Neural cell (in vitro differentiated cells): ENCODE results near the gene VENTX. TPM values are rescaled to one million over a fixed set of nuclear protein-coding genes. Genes with fewer than 3 reads are reported as not detected.

Experiments
- H2AFZ ChIP-seq: fragments of 200-600, 300-800 bp; sonication (generic), shearing (Covaris generic); 2 replicates; pipeline ENCODE4 v1.6.0; 2014; ENCODE audit warnings: low read depth, mild to moderate bottlenecking, antibody characterized with exemption, low read length, moderate library complexity
- H3F3A ChIP-seq: fragments of 200-600 bp; shearing (Covaris generic); 2 replicates; pipeline ENCODE4 v1.6.1; 2016; ENCODE audit warnings: mild to moderate bottlenecking, moderate library complexity, mixed read lengths, antibody characterized with exemption, low read length; ENCODE audit not compliant: insufficient read depth, poor library complexity, severe bottlenecking
- H3K27ac ChIP-seq: fragments of 200-600, 300-800 bp; sonication (generic), shearing (Covaris generic); 2 replicates; pipeline ENCODE4 v1.5.1; 2014; ENCODE audit warnings: mild to moderate bottlenecking, low read length, moderate library complexity
- H3K27me3 ChIP-seq: fragments of 300-800, 200-600 bp; sonication (generic), shearing (Covaris generic); 2 replicates; pipeline ENCODE4 v1.6.0; 2014; ENCODE audit warnings: mild to moderate bottlenecking, low read depth, low read length, moderate library complexity; ENCODE audit not compliant: insufficient read depth
- H3K36me3 ChIP-seq: fragments of 300-800, 200-600 bp; sonication (generic), shearing (Covaris generic); 2 replicates; pipeline ENCODE4 v1.5.1; 2014; ENCODE audit warnings: mild to moderate bottlenecking, antibody characterized with exemption, low read length, moderate library complexity; ENCODE audit not compliant: insufficient read depth
- H3K4me2 ChIP-seq: fragments of 300-800, 200-600 bp; sonication (generic), shearing (Covaris generic); 2 replicates; pipeline ENCODE4 v1.6.0; 2014; ENCODE audit warnings: mild to moderate bottlenecking, low read length
- H3K4me3 ChIP-seq: fragments of 300-800, 200-600 bp; sonication (generic), shearing (Covaris generic); 2 replicates; pipeline ENCODE4 v1.5.1; 2014; ENCODE audit warnings: mild to moderate bottlenecking, low read length, moderate library complexity
- H3K79me2 ChIP-seq: fragments of 200-600 bp; shearing (Covaris generic); replicated peaks from 2 replicates; pipeline ENCODE4 v1.6.0; 2014; ENCODE audit warnings: mild to moderate bottlenecking, low read length, moderate library complexity; ENCODE audit not compliant: insufficient read depth
- H3K9ac ChIP-seq: fragments of 300-800, 200-600 bp; sonication (generic), shearing (Covaris generic); 2 replicates; pipeline ENCODE4 v1.6.1; 2016; ENCODE audit warnings: mild to moderate bottlenecking, low read length, mixed read lengths
- H3K9me2 ChIP-seq: fragments of 200-600 bp; shearing (Covaris generic); 2 replicates; pipeline ENCODE4 v1.6.1; 2016; ENCODE audit warnings: mild to moderate bottlenecking, low read length, mixed read lengths; ENCODE audit not compliant: insufficient read depth
- H3K9me3 ChIP-seq: fragments of 200-600, 300-800 bp; sonication (generic), shearing (Covaris generic); 2 replicates; pipeline ENCODE4 v1.6.1; 2016; ENCODE audit warnings: mild to moderate bottlenecking, mixed run types, low read length, moderate library complexity, mixed read lengths
- H4K20me1 ChIP-seq: fragments of 200-600 bp; shearing (Covaris generic); 2 replicates; pipeline ENCODE4 v1.6.1; 2016; ENCODE audit warnings: mild to moderate bottlenecking, mixed run types; ENCODE audit not compliant: insufficient read depth
- CTCF ChIP-seq: fragments of 450-650 bp; IDR thresholded peaks from 2 replicates; pipeline ENCODE4 v1.5.1; 2014; ENCODE audit warnings: antibody characterized with exemption, mild to moderate bottlenecking, moderate library complexity; ENCODE audit not compliant: poor library complexity, severe bottlenecking
- EP300 ChIP-seq: fragments of 450-650 bp; conservative IDR thresholded peaks from 2 replicates; pipeline ENCODE4 v1.6.1; 2014; ENCODE audit warnings: antibody characterized with exemption, mild to moderate bottlenecking, moderate library complexity; ENCODE audit not compliant: poor library complexity, severe bottlenecking
- EZH2 ChIP-seq: fragments of 200-600, 300-800 bp; shearing (Covaris generic), sonication (generic); IDR thresholded peaks from 2 replicates; pipeline ENCODE4 v1.6.1; 2014; ENCODE audit warnings: antibody characterized with exemption, low read length, borderline replicate concordance, mild to moderate bottlenecking; ENCODE audit not compliant: insufficient read depth, poor library complexity, severe bottlenecking
- MXI1 ChIP-seq: fragments of 450-650 bp; conservative IDR thresholded peaks from 2 replicates; pipeline ENCODE4 v1.6.1; 2014; ENCODE audit warnings: antibody characterized with exemption, mild to moderate bottlenecking; ENCODE audit not compliant: poor library complexity, severe bottlenecking
- POLR2AphosphoS5 ChIP-seq: IDR thresholded peaks from 2 replicates; pipeline ENCODE4 v1.6.1; 2012
- RAD21 ChIP-seq: fragments of 450-650 bp; conservative IDR thresholded peaks from 2 replicates; pipeline ENCODE4 v1.6.1; 2014; ENCODE audit warnings: antibody characterized with exemption, mild to moderate bottlenecking, moderate library complexity
- SMC3 ChIP-seq: fragments of 450-650 bp; conservative IDR thresholded peaks from 2 replicates; pipeline ENCODE4 v1.6.1; 2014; ENCODE audit warnings: antibody characterized with exemption, mild to moderate bottlenecking, moderate library complexity; ENCODE audit not compliant: poor library complexity
- TAF1 ChIP-seq: IDR thresholded peaks from 2 replicates; pipeline ENCODE4 v1.6.1; 2012; ENCODE audit warnings: low read depth
- polyA plus RNA-seq: library from polyadenylated mRNA; depleted of rRNA; stranded (reverse); fragments of >200 nt; gene quantifications from 2 replicates; pipeline ENCODE4 v1.2.3, GENCODE V29; 2014
- TF ChIP-seq, protein P1 (sequence below): IDR thresholded peaks from 2 replicates; pipeline ENCODE4 v1.6.1; 2012; ENCODE audit warnings: borderline replicate concordance

The VENTX gene
- polyA plus RNA-seq, 1 donor from 2014 or later = not detected

DNA sequence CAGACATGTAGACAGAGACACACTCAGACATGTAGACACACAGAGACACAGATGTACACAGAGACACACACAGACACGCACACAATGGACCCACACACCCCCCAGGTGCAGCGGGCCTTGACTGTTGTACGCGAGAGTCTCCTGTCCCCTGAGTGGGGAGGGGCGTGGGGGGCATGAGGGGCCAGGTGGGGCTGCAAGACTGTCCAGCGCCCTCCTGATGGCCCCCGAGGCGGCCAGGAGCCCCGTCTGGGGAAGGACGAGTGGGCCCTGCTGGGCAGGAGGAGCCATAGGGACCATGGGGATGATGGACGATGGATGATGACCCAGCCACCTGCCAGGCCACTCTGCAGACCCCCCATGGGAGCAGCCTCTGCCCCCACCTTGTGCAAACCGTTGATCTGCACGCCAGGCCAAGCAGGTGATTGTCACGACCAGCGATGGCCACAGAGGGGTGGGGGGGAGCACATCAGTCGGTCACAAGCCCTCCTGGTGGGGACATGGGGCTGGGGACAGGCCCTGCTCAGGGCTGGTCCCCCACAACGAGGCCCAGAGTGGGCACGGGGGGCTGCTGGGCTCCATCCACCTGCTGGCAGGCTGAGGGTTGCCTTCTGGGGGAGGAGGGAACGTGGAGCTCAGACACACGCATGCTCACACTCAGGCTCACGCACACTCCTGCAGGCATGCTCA is 11.6 kb downstream of the VENTX start:
- Histone ChIP-seq H3K9me3 (no peaks in the 10 kb centered on the region), H3K9me2 (no peaks in the 10 kb centered on the region), H3K4me2 (no peak overlapping the region), H2AFZ (no peak overlapping the region), H3K4me3 (no peak overlapping the region), H3K36me3 (no peaks in the 10 kb centered on the region), H4K20me1 (no peaks in the 10 kb centered on the region), H3F3A (no peaks in the 10 kb centered on the region), H3K9ac (no peak overlapping the region), H3K79me2 (no peaks in the 10 kb centered on the region), H3K27ac (no peak overlapping the region), H3K27me3 (no peaks in the 10 kb centered on the region)
- TF ChIP-seq CTCF = no peak
- no peak for TF ChIP-seq TAF1
- no peak for TF ChIP-seq SMC3
- no peak for TF ChIP-seq RAD21
- TF ChIP-seq MXI1 = no peak
- TF ChIP-seq POLR2AphosphoS5 = no peak

- H3K9me3 ChIP-seq = no peaks in the 10 kb centered on the region
- H3K4me2 ChIP-seq = no peak overlapping the region
- H3K4me3 ChIP-seq = no peak overlapping the region
- no peaks in the 10 kb centered on the region for H3K27me3 ChIP-seq
- H3F3A ChIP-seq = no peaks in the 10 kb centered on the region
- H4K20me1 ChIP-seq = no peaks in the 10 kb centered on the region
- no peak overlapping the region for H2AFZ ChIP-seq
- no peaks in the 10 kb centered on the region for H3K36me3 ChIP-seq
- no peaks in the 10 kb centered on the region for H3K79me2 ChIP-seq
- H3K27ac ChIP-seq = no peak overlapping the region
- H3K9ac ChIP-seq = no peak overlapping the region
- H3K9me2 ChIP-seq = no peaks in the 10 kb centered on the region
- no peak for TF ChIP-seq EZH2
- no peak for TF ChIP-seq MXI1
- no peak for TF ChIP-seq RAD21
- TF ChIP-seq EP300 = no peak
- TF ChIP-seq, protein P1, sequence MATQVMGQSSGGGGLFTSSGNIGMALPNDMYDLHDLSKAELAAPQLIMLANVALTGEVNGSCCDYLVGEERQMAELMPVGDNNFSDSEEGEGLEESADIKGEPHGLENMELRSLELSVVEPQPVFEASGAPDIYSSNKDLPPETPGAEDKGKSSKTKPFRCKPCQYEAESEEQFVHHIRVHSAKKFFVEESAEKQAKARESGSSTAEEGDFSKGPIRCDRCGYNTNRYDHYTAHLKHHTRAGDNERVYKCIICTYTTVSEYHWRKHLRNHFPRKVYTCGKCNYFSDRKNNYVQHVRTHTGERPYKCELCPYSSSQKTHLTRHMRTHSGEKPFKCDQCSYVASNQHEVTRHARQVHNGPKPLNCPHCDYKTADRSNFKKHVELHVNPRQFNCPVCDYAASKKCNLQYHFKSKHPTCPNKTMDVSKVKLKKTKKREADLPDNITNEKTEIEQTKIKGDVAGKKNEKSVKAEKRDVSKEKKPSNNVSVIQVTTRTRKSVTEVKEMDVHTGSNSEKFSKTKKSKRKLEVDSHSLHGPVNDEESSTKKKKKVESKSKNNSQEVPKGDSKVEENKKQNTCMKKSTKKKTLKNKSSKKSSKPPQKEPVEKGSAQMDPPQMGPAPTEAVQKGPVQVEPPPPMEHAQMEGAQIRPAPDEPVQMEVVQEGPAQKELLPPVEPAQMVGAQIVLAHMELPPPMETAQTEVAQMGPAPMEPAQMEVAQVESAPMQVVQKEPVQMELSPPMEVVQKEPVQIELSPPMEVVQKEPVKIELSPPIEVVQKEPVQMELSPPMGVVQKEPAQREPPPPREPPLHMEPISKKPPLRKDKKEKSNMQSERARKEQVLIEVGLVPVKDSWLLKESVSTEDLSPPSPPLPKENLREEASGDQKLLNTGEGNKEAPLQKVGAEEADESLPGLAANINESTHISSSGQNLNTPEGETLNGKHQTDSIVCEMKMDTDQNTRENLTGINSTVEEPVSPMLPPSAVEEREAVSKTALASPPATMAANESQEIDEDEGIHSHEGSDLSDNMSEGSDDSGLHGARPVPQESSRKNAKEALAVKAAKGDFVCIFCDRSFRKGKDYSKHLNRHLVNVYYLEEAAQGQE = no peak
- no peak for TF ChIP-seq TAF1
- no peak for TF ChIP-seq SMC3
- no peak for TF ChIP-seq POLR2AphosphoS5
- TF ChIP-seq CTCF = no peak
These were observed 12.5 kb downstream of the VENTX start for GRCh38 chr10:133249975-133250754.
